Neuron (in vitro differentiated cells): ENCODE measurements around the gene CHD5.
"Not testable (repeated sequence)": the region's sequence is repeated elsewhere in the genome, so short reads cannot be mapped to it uniquely, and the experiment has no call there.

ENCODE experiments used
- H2AFZ ChIP-seq: one replicate; pipeline ENCODE4 v1.6.1; 2013; ENCODE audit warnings: low read depth, mild to moderate bottlenecking, inconsistent platforms, low read length, moderate library complexity
- H3K27me3 ChIP-seq: one replicate; pipeline ENCODE4 v1.6.1; 2013; ENCODE audit warnings: low read length; ENCODE audit not compliant: insufficient read depth
- H3K36me3 ChIP-seq: one replicate; pipeline ENCODE4 v1.6.1; 2013; ENCODE audit warnings: low read length; ENCODE audit not compliant: insufficient read depth
- H3K4me1 ChIP-seq: one replicate; pipeline ENCODE4 v1.6.1; 2013; ENCODE audit warnings: low read length; ENCODE audit not compliant: insufficient read depth
- H3K4me3 ChIP-seq: 2 replicates; pipeline ENCODE4 v1.5.1; 2013; ENCODE audit warnings: mild to moderate bottlenecking, low read length, moderate library complexity
- H3K9me3 ChIP-seq: one replicate; pipeline ENCODE4 v1.6.1; 2013; ENCODE audit warnings: low read length

The CHD5 gene

DNA sequence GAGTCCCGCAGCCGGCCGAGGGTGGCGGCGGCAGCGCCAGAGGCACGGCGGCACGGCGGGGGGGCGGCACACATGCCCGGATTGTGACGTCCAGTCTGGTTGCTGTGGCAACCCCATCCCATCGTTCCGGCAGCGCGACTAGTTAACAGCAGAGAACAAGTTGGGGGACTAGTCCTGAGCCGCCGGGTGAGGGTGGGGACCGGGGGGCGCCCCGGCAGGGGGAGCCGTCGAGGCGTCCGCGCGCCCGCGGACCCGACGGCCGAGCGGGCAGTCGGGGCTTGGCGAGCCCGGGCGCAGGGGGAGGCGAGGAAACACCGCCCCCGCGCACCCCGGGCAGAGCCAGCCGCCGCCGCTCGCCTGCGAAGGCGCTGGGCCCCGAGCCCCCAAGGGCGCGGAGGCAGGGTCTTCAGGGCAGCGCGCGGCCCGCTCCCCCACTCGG is at the start of gene CHD5:
Gene CHD5 (minus strand): TSS at position 54 of the 439 bp plus-strand sequence. CDS start 298 bp downstream, outside the sequence.
- H3K4me3 ChIP-seq: no peak within 1 kb of the TSS
- H2AFZ ChIP-seq: no peak within 1 kb of the TSS
- peaks cover 2% of the 10 kb centered on the region for H3K4me1 ChIP-seq
- H3K27me3 ChIP-seq: peaks cover 47% of the 10 kb centered on the region
- H3K36me3 ChIP-seq: peaks cover 5% of the 10 kb centered on the region
- no peaks in the 10 kb centered on the region for H3K9me3 ChIP-seq

- H3K4me1 ChIP-seq: no peaks in the 10 kb centered on the region
- H2AFZ ChIP-seq: no peak overlapping the region
- no peaks in the 10 kb centered on the region for H3K27me3 ChIP-seq
- no peaks in the 10 kb centered on the region for H3K9me3 ChIP-seq
- H3K4me3 ChIP-seq: no peak overlapping the region
- peaks cover 67% of the 10 kb centered on the region for H3K36me3 ChIP-seq
Measured at GRCh38 chr1:6225651-6226050, 45.5 kb upstream of the CHD5 start.

DNA sequence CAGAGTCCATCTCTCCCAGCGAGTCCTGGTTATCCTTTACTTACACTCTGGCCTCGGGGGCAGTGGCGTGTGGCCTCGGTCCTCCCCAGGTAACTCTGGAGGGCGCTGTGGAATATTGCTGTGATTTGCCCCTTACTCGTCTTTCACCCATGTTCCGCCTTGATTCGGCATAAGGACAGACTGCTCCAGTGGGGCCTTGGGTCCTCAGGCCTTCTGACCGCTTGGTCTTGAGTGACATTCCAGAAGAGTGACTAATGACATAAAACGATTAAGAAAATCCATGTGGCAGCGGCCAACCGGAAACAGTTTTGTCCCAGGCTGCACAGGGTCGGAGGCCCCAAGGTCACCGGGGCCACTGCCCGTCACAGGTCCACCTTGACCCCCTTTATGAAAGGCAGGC is 44.6 kb upstream of the CHD5 start:
- H3K9me3 ChIP-seq: no peaks in the 10 kb centered on the region
- H2AFZ ChIP-seq: no peak overlapping the region
- peaks cover 66% of the 10 kb centered on the region for H3K36me3 ChIP-seq
- H3K27me3 ChIP-seq: no peaks in the 10 kb centered on the region
- H3K4me3 ChIP-seq: no peak overlapping the region
- H3K4me1 ChIP-seq: no peaks in the 10 kb centered on the region

DNA sequence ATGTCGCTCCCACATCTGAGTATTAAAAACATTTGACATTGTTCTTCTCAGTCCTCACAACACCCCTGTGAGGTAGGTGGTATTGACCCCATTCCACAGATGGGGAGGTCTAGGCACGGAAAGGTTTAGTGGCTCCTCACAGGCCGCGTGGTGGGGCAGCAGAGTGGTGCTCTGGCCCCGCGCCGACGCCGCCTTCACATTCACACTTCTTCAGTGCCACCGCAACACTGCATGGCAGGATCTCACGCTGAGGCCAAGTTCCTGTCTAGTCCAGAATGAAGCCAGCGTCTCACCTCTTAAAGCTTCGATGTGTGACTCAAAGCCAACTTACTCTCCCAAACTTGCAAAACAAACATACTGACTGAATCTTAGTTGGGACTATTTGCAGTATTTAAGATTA is 43.5 kb upstream of the CHD5 start:
- H3K36me3 ChIP-seq: peaks cover 62% of the 10 kb centered on the region
- no peak overlapping the region for H2AFZ ChIP-seq
- H3K9me3 ChIP-seq: no peaks in the 10 kb centered on the region
- peaks cover 2% of the 10 kb centered on the region for H3K4me1 ChIP-seq
- no peaks in the 10 kb centered on the region for H3K27me3 ChIP-seq
- H3K4me3 ChIP-seq: no peak overlapping the region

DNA sequence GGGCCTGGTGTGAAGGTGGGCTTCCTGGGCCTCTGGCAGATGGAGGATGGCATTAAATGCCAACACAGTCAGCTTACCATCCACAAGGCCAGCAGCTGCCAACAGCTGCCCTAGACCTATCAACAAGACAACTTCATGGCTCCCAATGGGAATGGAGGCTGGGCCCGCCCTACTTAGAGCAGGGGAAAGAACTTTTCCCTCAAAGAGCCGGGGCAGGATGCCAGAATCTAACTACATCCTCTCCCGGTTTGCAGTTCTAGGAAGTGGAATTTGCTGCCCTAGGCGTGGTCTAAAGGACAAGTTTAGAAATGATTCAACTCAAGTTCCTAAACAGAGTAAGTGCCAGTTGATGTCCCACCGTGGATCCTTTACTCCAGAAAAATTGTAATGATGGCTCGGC is 42.5 kb upstream of the CHD5 start:
- no peak overlapping the region for H2AFZ ChIP-seq
- peaks cover 58% of the 10 kb centered on the region for H3K36me3 ChIP-seq
- H3K4me1 ChIP-seq: peaks cover 4% of the 10 kb centered on the region
- no peaks in the 10 kb centered on the region for H3K27me3 ChIP-seq
- H3K9me3 ChIP-seq: no peaks in the 10 kb centered on the region
- no peak overlapping the region for H3K4me3 ChIP-seq

DNA sequence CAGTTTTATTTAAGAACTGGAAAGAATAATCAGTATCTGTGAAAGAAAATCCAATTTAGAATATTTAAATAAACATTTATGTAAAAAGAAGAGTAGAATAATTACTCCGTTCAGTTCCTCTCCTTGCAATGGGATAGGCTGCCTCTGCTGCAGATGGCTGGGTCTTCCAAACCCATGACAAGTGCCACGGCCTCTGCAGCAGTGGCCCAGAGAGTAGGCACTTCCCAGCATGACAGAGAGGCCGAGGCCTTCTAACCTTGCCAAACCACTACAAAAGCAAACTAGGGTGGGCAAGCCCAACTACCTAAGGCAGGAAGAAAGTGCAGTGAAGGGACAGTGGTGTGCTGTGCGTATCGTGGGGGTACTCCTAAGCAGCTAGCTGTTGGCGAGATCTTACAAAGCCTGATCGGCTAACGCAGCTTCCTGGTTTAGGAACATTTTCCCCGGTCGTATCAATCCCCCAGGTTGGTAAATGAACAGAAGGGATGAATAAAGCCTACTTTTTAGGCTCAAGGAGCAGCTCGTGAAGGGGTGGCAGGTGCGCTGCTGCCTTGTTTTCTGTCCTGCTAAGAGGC is 41.2 kb upstream of the CHD5 start:
- no peaks in the 10 kb centered on the region for H3K9me3 ChIP-seq
- peaks cover 4% of the 10 kb centered on the region for H3K4me1 ChIP-seq
- peaks cover 47% of the 10 kb centered on the region for H3K36me3 ChIP-seq

DNA sequence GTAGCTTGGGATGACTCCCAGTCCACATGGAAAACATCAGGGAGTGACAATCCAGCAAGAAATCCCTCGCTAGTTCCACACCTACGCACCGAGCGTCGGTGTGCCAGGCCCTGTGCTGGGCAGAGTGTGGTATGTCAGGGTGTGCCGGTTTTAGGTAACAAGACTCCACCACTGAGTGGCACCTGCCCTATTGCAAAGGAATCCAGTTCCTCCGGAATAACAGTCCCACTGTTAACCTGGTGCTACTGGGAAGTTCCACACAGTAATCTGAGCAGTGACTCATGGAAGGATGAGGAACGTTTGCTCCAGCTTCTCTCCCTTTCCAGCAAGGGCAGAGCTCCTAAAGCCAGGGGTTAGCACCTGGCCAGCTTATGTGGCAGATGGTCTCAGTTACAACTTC is 40.1 kb upstream of the CHD5 start:
- peaks cover 4% of the 10 kb centered on the region for H3K4me1 ChIP-seq
- no peaks in the 10 kb centered on the region for H3K27me3 ChIP-seq
- peaks cover 38% of the 10 kb centered on the region for H3K36me3 ChIP-seq
- H3K4me3 ChIP-seq: no peak overlapping the region
- H2AFZ ChIP-seq: no peak overlapping the region
- H3K9me3 ChIP-seq: no peaks in the 10 kb centered on the region

More for the DNA sequence above, 41.2 kb upstream of the CHD5 start:
- H3K4me3 ChIP-seq: no peak overlapping the region
- no peaks in the 10 kb centered on the region for H3K27me3 ChIP-seq
- H2AFZ ChIP-seq: no peak overlapping the region

DNA sequence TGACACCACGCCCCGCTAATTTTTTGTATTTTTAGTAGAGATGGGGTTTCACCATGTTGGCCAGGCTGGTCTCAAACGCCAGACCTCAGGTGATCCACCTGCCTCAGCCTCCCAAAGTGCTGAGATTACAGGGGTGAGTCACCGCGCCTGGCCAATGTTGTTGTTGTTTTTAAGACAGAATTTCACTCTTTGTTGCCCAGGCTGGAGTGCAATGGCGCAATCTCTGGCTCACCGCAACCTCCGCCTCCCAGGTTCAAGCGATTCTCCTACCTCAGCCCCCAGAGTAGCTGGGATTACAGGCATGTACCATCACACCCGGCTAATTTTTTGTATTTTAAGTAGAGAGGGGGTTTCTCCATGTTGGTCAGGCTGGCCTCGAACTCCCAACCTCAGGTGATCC is 39.5 kb upstream of the CHD5 start:
- peaks cover 32% of the 10 kb centered on the region for H3K36me3 ChIP-seq
- not testable (repeated sequence) for H3K4me3 ChIP-seq, H3K27me3 ChIP-seq, H2AFZ ChIP-seq, H3K4me1 ChIP-seq, H3K9me3 ChIP-seq

- Histone ChIP-seq H2AFZ (no peak overlapping the region), H3K9me3 (no peaks in the 10 kb centered on the region), H3K36me3 (peaks cover 22% of the 10 kb centered on the region), H3K4me3 (no peak overlapping the region), H3K27me3 (no peaks in the 10 kb centered on the region), H3K4me1 (peaks cover 4% of the 10 kb centered on the region)
Measured at GRCh38 chr1:6218375-6219164, 38.4 kb upstream of the CHD5 start.

GRCh38 chr1:6212193-6212959 is 32.3 kb upstream of the CHD5 start:
- no peaks in the 10 kb centered on the region for H3K36me3 ChIP-seq
- no peak overlapping the region for H3K4me3 ChIP-seq
- H3K27me3 ChIP-seq: no peaks in the 10 kb centered on the region
- no peaks in the 10 kb centered on the region for H3K9me3 ChIP-seq
- peaks cover 4% of the 10 kb centered on the region for H3K4me1 ChIP-seq
- no peak overlapping the region for H2AFZ ChIP-seq

- Histone ChIP-seq H3K27me3 (no peaks in the 10 kb centered on the region), H3K9me3 (no peaks in the 10 kb centered on the region)
Measured at GRCh38 chr1:6211731-6212130, 31.6 kb upstream of the CHD5 start.

DNA sequence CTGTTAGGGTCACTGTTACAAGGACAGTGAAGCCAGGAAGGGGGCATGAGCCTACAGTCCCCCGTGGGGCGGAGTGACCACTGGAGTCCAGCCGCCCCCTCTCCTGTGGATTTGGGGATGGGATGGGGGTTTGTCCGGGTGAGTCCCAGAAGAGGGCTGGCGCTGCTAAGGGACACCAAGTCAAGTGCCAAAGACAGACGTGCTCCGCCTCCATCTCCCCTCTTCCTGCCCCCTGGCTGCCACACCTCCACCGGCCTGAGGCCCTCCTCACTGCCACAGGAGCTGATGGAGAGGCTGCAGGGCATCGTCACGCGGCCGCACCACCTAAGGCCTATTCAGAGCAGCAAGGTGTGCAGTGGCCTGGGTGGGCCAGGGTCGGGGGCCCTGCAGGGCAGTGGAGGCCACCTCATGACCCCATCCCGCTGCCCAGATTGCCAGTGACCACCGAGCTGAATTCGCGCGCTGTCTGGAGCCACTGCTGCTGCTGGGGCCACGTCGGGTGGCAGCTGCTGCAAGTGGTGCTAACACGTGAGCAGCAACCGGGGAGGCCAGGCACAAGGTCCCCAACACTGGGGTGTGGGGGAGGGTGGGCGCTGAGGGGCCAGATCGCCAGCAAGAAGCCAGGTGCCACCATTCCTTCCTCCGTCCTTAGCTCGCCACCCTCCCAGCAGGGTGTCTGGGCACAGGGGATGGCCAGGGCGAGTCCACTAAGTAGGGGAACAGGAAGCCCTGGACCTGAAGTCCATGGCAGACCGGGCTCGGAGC is 30.7 kb upstream of the CHD5 start:
- H3K36me3 ChIP-seq: no peaks in the 10 kb centered on the region
- peaks cover 7% of the 10 kb centered on the region for H3K27me3 ChIP-seq
- H2AFZ ChIP-seq: no peak overlapping the region
- no peak overlapping the region for H3K4me3 ChIP-seq
- peaks cover 4% of the 10 kb centered on the region for H3K4me1 ChIP-seq
- no peaks in the 10 kb centered on the region for H3K9me3 ChIP-seq

More at GRCh38 chr1:6211731-6212130, 31.6 kb upstream of the CHD5 start:
- Histone ChIP-seq H3K36me3 (no peaks in the 10 kb centered on the region), H3K4me1 (peaks cover 4% of the 10 kb centered on the region), H3K4me3 (no peak overlapping the region), H2AFZ (no peak overlapping the region)
